Stimulated activated CD4-positive, alpha-beta T cell treated with anti-CD3 and anti-CD28 coated beads, Interleukin-15, amount 100 ng/mL, for 24 hours (primary cell): ENCODE data around the gene IL17REL.
A peak's percentile ranks its signal among the peaks of the same experiment; 100 is the strongest.
"Not testable (repeated sequence)": the region's sequence is repeated elsewhere in the genome, so short reads cannot be mapped to it uniquely, and the experiment has no call there.

Experiments used
- DNase-seq: peaks from one replicate; pipeline ENCODE4 v3.0.0-alpha.2; 2020

The IL17REL gene

GRCh38 chr22:50001388-50002231 lies 11.0 kb downstream of the IL17REL start:
- no peak for DNase-seq

DNA sequence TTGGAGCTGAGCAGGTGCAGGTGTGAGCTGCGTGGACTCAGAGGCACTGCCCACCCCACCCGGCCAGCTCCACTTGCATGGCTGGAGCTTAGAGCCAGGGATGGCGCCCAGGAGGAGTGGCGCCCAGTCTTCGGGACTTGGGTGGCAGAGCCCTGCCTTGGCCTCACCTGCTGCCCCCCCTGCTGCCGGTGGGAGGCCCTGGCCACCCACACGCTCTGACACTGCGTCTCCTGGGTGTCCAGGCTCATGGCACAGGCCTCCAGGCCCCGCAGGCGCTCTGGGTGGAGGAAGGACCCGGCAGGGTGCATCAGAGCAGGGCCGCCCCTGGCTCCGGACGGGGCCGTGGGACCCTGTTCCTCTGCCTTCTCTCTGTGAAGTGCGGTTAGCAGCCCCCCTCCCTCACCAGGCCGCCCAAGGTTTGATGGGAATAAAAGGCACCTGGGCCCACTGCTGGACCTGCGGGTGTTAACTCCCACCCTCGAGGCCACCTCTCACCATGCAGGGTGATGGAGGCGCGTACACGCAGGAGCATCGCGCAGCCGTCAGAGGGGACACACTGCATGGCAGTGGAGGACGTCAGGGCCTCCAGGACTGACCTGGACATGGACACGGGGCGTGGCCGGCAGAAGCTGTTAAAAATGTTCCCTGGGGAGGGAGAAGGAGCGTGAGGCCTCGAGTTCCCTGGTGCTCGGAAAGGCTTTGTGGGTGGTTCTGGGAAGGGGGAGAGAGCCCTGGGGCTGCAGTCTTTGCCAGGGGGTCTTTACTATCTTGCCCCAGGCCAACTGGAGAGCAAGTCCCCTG lies 11.8 kb downstream of the IL17REL start:
- DNase-seq, result no peak

DNA sequence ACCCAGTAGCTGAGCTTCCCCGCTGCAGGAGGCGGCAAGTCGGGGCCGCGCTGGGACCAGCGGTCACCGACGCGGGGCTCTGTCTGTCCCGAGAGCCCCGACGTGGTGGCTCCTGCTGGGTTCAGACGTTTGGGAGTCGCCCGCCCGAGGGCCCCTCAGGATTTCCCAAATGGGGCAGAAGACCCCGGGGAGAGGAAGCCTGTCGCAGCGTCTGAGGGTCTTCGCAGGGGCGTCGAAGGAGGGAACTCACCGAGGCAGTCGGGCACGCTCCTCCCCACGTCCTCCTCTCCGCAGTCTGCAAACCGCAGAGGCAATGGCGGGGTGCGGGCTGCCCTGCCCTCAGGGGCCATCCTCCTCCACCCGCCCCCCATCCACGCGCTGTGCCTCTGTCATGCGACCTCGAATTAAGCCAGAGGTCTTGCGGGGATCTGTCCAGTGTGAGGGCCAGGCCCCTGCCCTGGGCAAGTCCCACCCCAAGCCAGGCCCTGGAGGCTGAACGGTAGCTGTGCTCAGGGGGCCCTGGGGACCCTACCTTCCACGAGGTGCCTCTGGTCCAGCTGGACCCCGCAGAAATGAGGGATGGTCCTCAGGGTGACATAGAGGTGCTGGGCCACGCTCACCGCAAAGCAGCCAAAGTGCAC lies 12.5 kb downstream of the IL17REL start:
- DNase-seq, result no peak

DNA sequence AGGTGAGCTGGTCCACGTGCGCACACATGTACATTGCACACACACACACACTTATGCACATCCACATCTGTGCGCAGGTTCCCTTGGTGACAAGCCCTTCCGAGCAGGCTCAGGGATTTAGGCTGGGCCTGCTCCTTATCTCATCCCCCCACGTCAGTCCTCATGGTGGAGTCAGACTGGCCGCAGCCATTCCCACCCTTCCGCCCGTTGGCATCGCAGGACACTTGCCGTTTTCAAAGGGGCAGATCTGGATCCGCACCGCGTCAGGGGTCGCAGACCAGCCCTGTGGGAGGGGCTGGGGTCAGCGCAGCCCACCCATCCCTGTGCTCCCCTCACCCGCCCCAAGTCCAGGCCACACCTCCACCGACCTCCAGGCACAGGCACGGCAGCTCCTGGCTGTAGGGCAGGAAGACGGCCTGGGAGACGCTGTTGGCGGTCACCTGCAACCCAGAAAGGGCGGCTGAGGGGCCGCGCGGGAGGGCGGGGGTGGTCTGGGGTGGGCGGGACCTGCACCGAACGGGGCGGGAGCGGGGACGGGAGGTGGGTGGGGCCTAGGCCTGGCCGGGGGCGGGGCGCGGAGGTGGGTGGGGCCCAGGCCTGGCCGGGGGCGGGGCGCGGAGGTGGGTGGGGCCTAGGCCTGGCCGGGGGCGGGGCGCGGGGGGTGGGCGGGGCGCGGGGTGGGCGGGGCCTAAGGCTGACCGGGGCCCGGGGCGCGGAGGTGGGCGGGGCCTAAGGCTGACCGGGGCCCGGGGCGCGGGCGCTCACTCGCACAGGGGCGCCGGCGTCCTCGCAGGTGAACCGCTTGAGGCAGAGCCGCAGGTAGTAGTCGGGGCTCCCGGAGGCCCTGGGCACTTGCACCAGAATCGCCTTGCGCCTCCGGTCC lies 13.3 kb downstream of the IL17REL start:
- DNase-seq, result peak; percentile 37

DNA sequence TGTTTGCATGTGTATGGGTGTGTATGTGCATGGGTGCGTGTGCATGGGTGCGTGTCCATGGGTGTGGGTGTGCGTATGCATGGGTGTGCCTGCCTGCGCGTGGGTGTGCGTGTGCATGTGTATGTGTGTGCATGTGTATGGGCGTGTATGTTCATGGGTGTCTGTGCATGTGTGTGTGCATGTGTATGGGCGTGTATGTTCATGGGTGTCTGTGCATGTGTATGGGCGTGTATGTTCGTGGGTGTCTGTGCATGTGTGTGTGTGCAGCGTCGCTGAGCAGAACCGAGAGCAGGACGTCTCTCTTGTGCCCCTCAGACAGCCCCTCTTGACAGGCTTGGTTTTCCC lies 13.9 kb downstream of the IL17REL start:
- DNase-seq, result no peak

- no peak for DNase-seq
Observed at GRCh38 chr22:49997932-49998717, 14.4 kb downstream of the IL17REL start.

- no peak for DNase-seq
Observed at GRCh38 chr22:49997251-49997599, 15.3 kb downstream of the IL17REL start.

GRCh38 chr22:49996518-49997250 lies 15.9 kb downstream of the IL17REL start:
- DNase-seq, result no peak

DNA sequence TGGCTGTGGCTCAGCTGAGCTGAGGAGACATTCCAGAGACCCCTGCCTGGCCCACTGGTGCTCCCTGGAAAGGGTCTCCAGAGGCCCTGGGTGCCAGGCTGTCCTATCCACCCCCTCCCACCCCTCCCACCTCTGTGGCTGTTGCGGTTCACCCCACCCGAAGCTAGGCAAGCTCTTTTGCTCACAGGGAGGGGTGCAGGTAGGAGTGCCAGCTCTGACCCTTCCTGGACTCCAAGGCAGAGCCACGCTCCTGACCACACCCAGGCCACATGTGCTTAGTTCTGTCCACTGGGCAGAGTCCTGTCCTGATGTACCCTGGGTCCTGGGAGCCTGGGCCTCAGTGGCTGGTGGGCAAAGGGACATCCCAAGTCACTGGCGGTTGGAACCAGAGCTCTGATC lies 16.4 kb downstream of the IL17REL start:
- no peak for DNase-seq

GRCh38 chr22:49995361-49996118 lies 17.0 kb downstream of the IL17REL start:
- DNase-seq, result no peak

DNA sequence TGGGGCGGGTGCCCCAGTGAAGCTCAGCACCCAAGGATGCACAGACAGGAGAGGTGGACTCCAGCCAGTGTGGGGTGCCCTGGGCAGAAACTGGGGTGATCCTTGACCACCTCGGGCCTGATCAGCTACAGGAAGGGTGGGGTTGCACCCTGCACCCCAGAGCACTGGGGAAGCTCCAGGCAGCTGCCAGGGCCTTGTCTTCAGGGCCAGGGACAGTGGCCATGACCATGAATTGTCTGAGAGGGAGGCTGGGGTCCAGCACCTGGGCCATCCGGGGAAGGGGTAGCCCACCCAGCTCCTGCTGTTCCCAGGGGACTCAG lies 17.6 kb downstream of the IL17REL start:
- DNase-seq, result no peak

DNA sequence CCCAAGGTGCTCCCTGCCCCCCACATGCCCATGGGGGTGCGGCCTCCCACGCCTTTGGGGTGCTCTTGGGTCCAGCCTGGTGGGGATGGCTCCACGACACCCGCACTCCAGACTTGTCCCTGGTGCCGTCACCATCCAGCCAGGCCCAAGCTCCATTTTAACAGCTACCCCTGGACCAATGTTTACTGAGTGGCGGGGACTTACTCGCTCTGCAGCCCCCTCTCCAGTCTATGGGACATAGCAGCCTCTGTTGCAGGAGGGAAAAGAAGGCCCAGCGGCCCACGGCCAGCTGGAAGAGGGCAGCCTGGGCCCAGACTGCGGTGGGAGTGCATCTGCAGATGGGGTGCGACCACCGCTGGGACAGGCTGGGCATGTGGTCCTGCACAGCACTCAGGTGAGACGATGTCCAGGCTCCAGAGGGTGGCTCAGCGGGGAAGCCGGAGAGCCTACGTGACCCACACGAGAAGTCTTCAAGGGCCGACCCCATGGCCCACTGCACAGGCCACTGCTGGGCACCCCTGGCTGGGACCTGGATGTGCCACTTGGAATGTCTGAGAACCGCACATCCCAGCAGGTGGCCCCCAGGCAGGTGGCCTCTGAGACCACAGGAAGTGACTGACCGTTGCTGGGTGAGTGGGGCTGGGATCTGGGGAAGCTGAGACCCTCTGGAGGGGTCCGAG lies 18.1 kb downstream of the IL17REL start:
- DNase-seq, result no peak

DNA sequence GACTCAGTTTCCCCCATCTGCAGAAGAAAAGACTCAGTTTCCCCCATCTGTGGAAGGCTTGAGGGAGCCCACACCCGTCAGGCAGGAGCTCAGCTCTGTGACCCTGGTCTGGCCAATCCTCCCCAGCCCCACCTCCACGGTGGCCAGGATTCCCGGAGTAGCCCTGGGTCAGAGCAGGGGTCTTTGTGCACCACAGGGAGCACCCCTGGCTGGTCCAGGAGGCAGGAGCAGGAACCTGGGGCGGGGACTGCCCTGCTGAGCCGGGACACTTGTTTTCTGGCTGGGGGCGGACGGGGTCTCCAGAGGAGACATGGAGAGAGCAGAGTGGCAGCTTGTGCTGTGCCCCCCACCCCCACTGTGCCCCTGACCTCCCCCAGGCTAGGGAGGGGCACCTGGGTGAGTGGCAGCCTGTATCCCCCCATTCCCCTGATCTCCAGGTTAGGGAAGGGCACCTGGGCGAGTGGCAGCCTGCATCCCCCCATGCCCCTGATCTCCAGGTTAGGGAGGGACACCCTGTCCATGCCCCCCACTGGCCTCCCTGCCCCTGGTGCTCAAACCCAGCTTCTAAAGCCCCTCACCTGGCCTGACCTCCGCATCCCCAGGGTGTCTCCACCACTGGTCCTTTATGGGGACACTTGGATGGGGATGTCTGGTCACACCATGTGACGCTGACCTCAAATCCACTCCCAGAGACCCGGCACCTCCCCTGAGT lies 18.8 kb downstream of the IL17REL start:
- no peak for DNase-seq

DNA sequence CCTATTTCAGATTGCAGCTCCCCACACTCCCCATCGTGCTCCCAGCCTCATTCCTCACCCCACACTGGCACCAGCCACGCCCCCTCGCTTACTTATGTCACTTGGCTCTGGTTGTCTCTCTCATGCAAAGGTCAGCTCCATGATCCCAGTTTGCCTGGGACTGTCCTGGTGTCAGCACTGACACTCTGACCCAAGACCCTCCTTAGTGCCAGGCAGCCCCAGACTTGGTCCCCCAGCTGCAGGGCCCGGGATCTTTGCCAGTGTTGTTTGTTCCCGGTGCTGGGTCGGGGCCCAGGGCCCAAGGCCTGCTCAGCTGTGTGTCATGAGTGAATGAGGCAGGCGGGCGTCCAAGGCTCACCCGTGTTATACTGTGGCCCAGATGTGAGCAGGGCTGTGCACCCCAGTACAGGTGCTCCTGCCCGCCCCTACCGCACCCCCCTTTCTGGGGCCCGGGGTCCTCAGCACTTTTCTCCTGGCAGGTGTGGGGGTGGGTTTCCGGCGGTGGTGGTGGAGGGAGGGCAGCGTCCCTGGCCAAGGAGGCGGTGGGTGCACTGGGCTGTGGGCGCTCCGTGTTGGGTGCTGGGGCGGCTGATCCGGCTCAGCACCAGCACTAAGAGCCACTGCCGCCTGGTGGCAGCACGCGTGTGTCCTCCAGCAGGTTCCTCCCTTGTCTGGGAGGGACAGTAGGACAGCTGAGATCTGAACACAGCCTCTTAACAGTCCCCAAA lies 19.5 kb downstream of the IL17REL start:
- DNase-seq, result peak; percentile 84

- no peak for DNase-seq
Observed at GRCh38 chr22:49991907-49992533, 20.5 kb downstream of the IL17REL start.

DNA sequence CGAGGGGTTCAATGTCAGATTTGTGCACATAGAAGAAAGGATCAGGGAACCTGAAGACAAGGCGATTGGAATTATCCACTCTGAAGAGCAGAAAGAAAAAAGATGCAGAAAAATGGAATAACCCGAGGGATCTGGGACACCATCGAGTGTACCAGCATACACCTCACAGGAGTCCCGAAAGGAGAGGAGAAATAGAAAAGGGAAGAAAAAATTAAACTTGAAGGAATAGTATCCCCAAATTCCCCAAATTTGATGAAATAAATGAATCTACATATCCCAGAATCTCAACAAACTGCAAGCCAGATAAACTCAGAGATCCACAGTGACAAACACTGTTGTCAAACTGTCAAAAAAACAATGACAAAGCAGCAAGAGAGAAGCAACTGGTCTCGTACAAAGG lies 21.4 kb downstream of the IL17REL start:
- DNase-seq, result no peak

DNA sequence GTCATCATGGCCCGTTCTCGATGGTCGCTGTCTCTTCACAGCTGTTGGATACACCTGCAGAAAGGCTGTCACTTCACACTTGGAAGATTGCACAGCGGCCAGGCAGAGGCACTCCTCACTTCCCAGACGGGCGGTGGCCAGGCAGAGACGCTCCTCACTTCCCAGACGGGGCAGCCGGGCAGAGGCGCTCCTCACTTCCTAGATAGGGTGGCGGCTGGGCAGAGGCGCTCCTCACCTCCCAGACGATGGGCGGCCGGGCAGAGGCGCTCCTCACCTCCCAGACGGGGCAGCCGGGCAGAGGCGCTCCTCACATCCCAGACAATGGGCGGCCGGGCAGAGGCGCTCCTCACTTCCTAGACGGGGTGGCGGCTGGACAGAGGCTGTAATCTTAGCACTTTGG lies 22.7 kb downstream of the IL17REL start:
- not testable (repeated sequence) for DNase-seq

DNA sequence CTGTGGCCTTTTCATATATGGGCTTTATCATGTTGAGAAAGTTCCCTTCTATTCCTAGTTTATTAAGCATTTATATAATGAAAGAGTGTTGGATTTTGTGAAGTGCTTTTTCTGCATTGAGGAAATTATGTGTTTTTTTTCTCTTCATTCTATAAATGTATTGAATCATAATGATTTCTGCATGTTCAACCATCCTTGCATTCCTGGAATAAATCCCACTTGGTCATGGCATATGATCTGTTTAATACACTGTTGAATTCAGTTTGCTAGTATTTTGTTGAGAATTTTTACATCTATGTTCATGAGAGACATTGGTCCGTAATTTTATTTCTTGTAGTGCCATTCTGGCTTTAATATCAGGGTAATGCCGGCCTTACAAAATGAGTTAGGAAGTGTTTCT lies 26.2 kb downstream of the IL17REL start:
- no peak for DNase-seq
